ENCODE data around the gene PPP4R1.
A peak's percentile ranks its signal among the peaks of the same experiment; 100 is the strongest.

The PPP4R1 gene

GRCh38 chr18:9513971-9514512 is 100.3 kb downstream of the PPP4R1 start:
- Mint-ChIP-seq H3K4me3 (no peak overlapping the region), H3K9me3 (no peaks in the 10 kb centered on the region), H3K27ac (peak overlapping the region; percentile 5), H3K27me3 (no peaks in the 10 kb centered on the region), H3K36me3 (peaks cover 5 to 8% of the 10 kb centered on the region in 2 donors), H3K4me1 (peaks cover 0 to 5% of the 10 kb centered on the region in 2 donors)
- DNase-seq, result no peak
- no peak for ATAC-seq (replicated peaks)

GRCh38 chr18:9508446-9509025 is 105.8 kb downstream of the PPP4R1 start:
- H3K27ac Mint-ChIP-seq, result no peak overlapping the region
- H3K9me3 Mint-ChIP-seq, result no peaks in the 10 kb centered on the region
- peaks cover 14 to 39% of the 10 kb centered on the region in 2 donors for H3K4me1 Mint-ChIP-seq
- H3K36me3 Mint-ChIP-seq, result peaks cover 0 to 5% of the 10 kb centered on the region in 2 donors
- ATAC-seq (replicated peaks), result no peak
- DNase-seq, result no peak
- H3K4me3 Mint-ChIP-seq, result no peak overlapping the region
- H3K27me3 Mint-ChIP-seq, result no peaks in the 10 kb centered on the region

- Mint-ChIP-seq H3K9me3 (peaks cover 4% of the 10 kb centered on the region in 2 donors), H3K4me1 (peaks cover 16 to 45% of the 10 kb centered on the region in 2 donors), H3K36me3 (peaks cover 5 to 11% of the 10 kb centered on the region in 2 donors), H3K4me3 (no peak overlapping the region), H3K27ac (no peak overlapping the region), H3K27me3 (no peaks in the 10 kb centered on the region)
- ATAC-seq (replicated peaks), result no peak
- DNase-seq, result no peak
These were observed 106.7 kb downstream of the PPP4R1 start for GRCh38 chr18:9507565-9508088.

- peaks cover 16 to 45% of the 10 kb centered on the region in 2 donors for H3K4me1 Mint-ChIP-seq
- no peak for ATAC-seq (replicated peaks)
- peaks cover 18 to 25% of the 10 kb centered on the region in 2 donors for H3K36me3 Mint-ChIP-seq
- no peak overlapping the region for H3K27ac Mint-ChIP-seq
- no peak for DNase-seq
- H3K9me3 Mint-ChIP-seq, result peaks cover 4% of the 10 kb centered on the region in 2 donors
- H3K4me3 Mint-ChIP-seq, result no peak overlapping the region
- no peaks in the 10 kb centered on the region for H3K27me3 Mint-ChIP-seq
These were observed 108.1 kb downstream of the PPP4R1 start for GRCh38 chr18:9506046-9506792.
